Ascending aorta (tissue), 2 donors: Measurements from ENCODE around the gene SCYGR2. TPM values are rescaled to one million over a fixed set of nuclear protein-coding genes. Genes with fewer than 3 reads are reported as not detected.

Experiments
- DNase-seq, 2 donors: peaks; one replicate each; pipeline ENCODE4 v3.0.0-alpha.2; 2019; ENCODE audit warnings: low spot score in 2 of 2
- H3K27ac ChIP-seq, 2 donors: fragments of 200-600 bp; sonication (generic); one replicate each; pipeline ENCODE4 v1.5.1; 2016 to 2017; ENCODE audit warnings: mild to moderate bottlenecking in 1 of 2
- H3K27me3 ChIP-seq: fragments of 200-600 bp; sonication (generic); one replicate; pipeline ENCODE4 v1.5.1; 2017
- H3K36me3 ChIP-seq, 2 donors: fragments of 200-600 bp; sonication (generic); one replicate each; pipeline ENCODE4 v1.5.1; 2016
- H3K4me1 ChIP-seq, 2 donors: fragments of 200-600 bp; sonication (generic); one replicate each; pipeline ENCODE4 v1.5.1; 2016 to 2017; ENCODE audit warnings: mild to moderate bottlenecking in 1 of 2
- H3K4me3 ChIP-seq, 2 donors: fragments of 200-600 bp; sonication (generic); one replicate each; pipeline ENCODE4 v1.5.1; 2016 to 2017; ENCODE audit warnings: mild to moderate bottlenecking in 1 of 2
- H3K9me3 ChIP-seq, 2 donors: fragments of 200-600 bp; sonication (generic); one replicate each; pipeline ENCODE4 v1.5.1; 2016
- intact Hi-C: fragments of 100-400 bp; cut with DNase I; formaldehyde crosslinking; loops from one replicate; pipeline ENCODE4 v1.15.1; 2023
- total RNA-seq: library from RNA; depleted of rRNA; stranded (reverse); fragments of >200 nt; gene quantifications from one replicate; pipeline ENCODE4 v1.1.0, GENCODE V29; 2016
- TF ChIP-seq, protein P1 (sequence below), 3 experiments: fragments of 200-600 bp in 2 of 3; fragments of 450-650 bp in 1 of 3; sonication (generic) in 2 of 3; IDR thresholded peaks; one replicate each; pipeline ENCODE4 v1.5.1; 2016 to 2019; ENCODE audit warnings: antibody characterized with exemption in 3 of 3, mild to moderate bottlenecking in 1 of 3, moderate library complexity in 1 of 3

The SCYGR2 gene
- total RNA-seq, 1 donor from 2014 or later: not detected

- DNase-seq: no peak
- no peak overlapping the region for H3K27ac ChIP-seq
- H3K9me3 ChIP-seq: no peaks in the 10 kb centered on the region
- TF ChIP-seq, protein P1, sequence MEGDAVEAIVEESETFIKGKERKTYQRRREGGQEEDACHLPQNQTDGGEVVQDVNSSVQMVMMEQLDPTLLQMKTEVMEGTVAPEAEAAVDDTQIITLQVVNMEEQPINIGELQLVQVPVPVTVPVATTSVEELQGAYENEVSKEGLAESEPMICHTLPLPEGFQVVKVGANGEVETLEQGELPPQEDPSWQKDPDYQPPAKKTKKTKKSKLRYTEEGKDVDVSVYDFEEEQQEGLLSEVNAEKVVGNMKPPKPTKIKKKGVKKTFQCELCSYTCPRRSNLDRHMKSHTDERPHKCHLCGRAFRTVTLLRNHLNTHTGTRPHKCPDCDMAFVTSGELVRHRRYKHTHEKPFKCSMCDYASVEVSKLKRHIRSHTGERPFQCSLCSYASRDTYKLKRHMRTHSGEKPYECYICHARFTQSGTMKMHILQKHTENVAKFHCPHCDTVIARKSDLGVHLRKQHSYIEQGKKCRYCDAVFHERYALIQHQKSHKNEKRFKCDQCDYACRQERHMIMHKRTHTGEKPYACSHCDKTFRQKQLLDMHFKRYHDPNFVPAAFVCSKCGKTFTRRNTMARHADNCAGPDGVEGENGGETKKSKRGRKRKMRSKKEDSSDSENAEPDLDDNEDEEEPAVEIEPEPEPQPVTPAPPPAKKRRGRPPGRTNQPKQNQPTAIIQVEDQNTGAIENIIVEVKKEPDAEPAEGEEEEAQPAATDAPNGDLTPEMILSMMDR (IDR thresholded peaks at IDR 0.05): no peak
- H3K27me3 ChIP-seq: no peaks in the 10 kb centered on the region
- no peaks in the 10 kb centered on the region for H3K36me3 ChIP-seq
- no peaks in the 10 kb centered on the region for H3K4me1 ChIP-seq
- intact Hi-C loops: no loop called here
- H3K4me3 ChIP-seq: no peak overlapping the region
These were observed 7.8 kb downstream of the SCYGR2 start for GRCh38 chr2:227606476-227606875.

GRCh38 chr2:227607941-227608340 lies 9.2 kb downstream of the SCYGR2 start:
- Histone ChIP-seq H3K4me3 (no peak overlapping the region), H3K27ac (no peak overlapping the region), H3K36me3 (no peaks in the 10 kb centered on the region), H3K27me3 (no peaks in the 10 kb centered on the region), H3K4me1 (no peaks in the 10 kb centered on the region), H3K9me3 (no peaks in the 10 kb centered on the region)
- DNase-seq: no peak
- intact Hi-C loops: no loop called here
- TF ChIP-seq, protein P1 (IDR thresholded peaks at IDR 0.05): no peak

DNA sequence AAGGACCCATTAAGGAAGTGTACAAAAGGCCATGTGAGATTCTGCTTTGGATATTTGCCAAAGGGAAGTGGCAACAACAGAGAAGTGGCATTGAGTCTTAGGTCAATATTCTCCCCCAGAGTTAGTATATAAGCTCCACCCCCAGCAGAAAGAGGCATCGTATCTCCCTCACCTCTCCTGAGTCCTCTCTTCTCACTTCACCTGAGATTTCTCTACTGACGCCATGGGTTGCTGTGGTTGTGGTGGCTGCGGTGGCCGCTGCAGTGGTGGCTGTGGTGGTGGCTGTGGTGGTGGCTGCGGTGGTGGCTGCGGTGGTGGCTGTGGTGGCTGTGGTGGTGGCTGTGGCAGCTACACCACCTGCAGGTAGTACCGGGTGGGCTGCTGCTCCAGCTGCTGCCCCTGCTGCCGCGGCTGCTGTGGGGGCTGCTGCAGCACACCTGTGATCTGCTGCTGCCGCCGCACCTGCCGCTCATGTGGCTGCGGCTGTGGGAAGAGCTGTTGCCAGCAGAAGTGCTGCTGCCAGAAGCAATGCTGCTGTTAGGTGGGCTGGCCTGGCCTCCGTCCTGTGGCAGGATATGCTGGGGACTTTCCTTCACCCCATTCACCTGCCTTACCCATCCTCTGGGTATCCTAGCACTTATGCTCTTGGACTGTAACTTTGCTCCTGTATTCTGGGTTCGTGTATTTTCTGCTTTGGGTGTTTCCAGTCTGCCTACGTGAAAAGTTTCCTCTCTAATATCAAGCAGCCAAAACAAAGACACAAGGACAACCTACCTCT lies 10.1 kb downstream of the SCYGR2 start:
- no peak for DNase-seq
- no peak overlapping the region for H3K4me3 ChIP-seq
- H3K36me3 ChIP-seq: no peaks in the 10 kb centered on the region
- no peaks in the 10 kb centered on the region for H3K9me3 ChIP-seq
- TF ChIP-seq, protein P1 (IDR thresholded peaks at IDR 0.05): no peak
- no peaks in the 10 kb centered on the region for H3K27me3 ChIP-seq
- intact Hi-C loops: no loop called here
- H3K4me1 ChIP-seq: no peaks in the 10 kb centered on the region
- H3K27ac ChIP-seq: no peak overlapping the region

GRCh38 chr2:227610123-227610522 lies 11.4 kb downstream of the SCYGR2 start:
- H3K4me1 ChIP-seq: no peaks in the 10 kb centered on the region

GRCh38 chr2:227612546-227613271 lies 14.0 kb downstream of the SCYGR2 start:
- intact Hi-C loops: no loop called here
- TF ChIP-seq, protein P1 (IDR thresholded peaks at IDR 0.05): no peak
- no peak for DNase-seq

More at GRCh38 chr2:227610123-227610522, 11.4 kb downstream of the SCYGR2 start:
- H3K9me3 ChIP-seq: no peaks in the 10 kb centered on the region
- no peak overlapping the region for H3K4me3 ChIP-seq
- H3K27ac ChIP-seq: no peak overlapping the region
- TF ChIP-seq, protein P1 (IDR thresholded peaks at IDR 0.05): no peak
- no peaks in the 10 kb centered on the region for H3K27me3 ChIP-seq
- intact Hi-C loops: no loop called here
- DNase-seq: no peak
- no peaks in the 10 kb centered on the region for H3K36me3 ChIP-seq

More at GRCh38 chr2:227612546-227613271, 14.0 kb downstream of the SCYGR2 start:
- Histone ChIP-seq H3K4me1 (no peaks in the 10 kb centered on the region), H3K36me3 (no peaks in the 10 kb centered on the region), H3K27ac (no peak overlapping the region), H3K9me3 (no peaks in the 10 kb centered on the region), H3K27me3 (no peaks in the 10 kb centered on the region), H3K4me3 (no peak overlapping the region)
